IMR-90 (cell line): Measurements from ENCODE around the gene CSNK2A1.

Experiments
- CHD1 ChIP-seq: IDR thresholded peaks from 2 replicates; pipeline ENCODE4 v1.6.1; 2012; ENCODE audit warnings: low read depth, low read length, improper control_type of control experiment
- POLR2A ChIP-seq: IDR thresholded peaks from 2 replicates; pipeline ENCODE4 v1.6.1; 2012; ENCODE audit warnings: mild to moderate bottlenecking, low read depth, low read length
- RAD21 ChIP-seq: IDR thresholded peaks from 2 replicates; pipeline ENCODE4 v1.6.1; 2012; ENCODE audit warnings: low read length, improper control_type of control experiment
- SMC3 ChIP-seq: fragments of 150-350 bp; IDR thresholded peaks from 2 replicates; pipeline ENCODE4 v1.6.1; 2016; ENCODE audit warnings: low read depth, mild to moderate bottlenecking, antibody characterized with exemption, low read length, moderate library complexity
- TF ChIP-seq, protein P1 (sequence below): conservative IDR thresholded peaks from 2 replicates; pipeline ENCODE4 v1.5.1; 2012; ENCODE audit warnings: mild to moderate bottlenecking, low read depth, low read length, improper control_type of control experiment

GRCh38 chr20:496126-496696 lies 47.4 kb downstream of the CSNK2A1 start:
- TF ChIP-seq POLR2A (no peak), SMC3 (no peak), CHD1 (no peak), RAD21 (no peak)
- TF ChIP-seq, protein P1, sequence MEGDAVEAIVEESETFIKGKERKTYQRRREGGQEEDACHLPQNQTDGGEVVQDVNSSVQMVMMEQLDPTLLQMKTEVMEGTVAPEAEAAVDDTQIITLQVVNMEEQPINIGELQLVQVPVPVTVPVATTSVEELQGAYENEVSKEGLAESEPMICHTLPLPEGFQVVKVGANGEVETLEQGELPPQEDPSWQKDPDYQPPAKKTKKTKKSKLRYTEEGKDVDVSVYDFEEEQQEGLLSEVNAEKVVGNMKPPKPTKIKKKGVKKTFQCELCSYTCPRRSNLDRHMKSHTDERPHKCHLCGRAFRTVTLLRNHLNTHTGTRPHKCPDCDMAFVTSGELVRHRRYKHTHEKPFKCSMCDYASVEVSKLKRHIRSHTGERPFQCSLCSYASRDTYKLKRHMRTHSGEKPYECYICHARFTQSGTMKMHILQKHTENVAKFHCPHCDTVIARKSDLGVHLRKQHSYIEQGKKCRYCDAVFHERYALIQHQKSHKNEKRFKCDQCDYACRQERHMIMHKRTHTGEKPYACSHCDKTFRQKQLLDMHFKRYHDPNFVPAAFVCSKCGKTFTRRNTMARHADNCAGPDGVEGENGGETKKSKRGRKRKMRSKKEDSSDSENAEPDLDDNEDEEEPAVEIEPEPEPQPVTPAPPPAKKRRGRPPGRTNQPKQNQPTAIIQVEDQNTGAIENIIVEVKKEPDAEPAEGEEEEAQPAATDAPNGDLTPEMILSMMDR = no peak
